Stomach (tissue), 4 donors: Measurements from ENCODE around the gene EEFSEC.

ENCODE experiments used
- CTCF ChIP-seq, 7 experiments: fragments of 450-650 bp in 4 of 7; fragments of 200-600 bp in 3 of 7; sonication (generic) in 3 of 7; IDR thresholded peaks; one replicate each; pipeline ENCODE4 v1.5.1; 2016 to 2019; ENCODE audit warnings: antibody characterized with exemption in 7 of 7, control low read depth in 2 of 7, mild to moderate bottlenecking in 1 of 7
- POLR2A ChIP-seq, 4 donors: fragments of 450-650 bp; IDR thresholded peaks; one replicate each; pipeline ENCODE4 v1.6.1; 2016; ENCODE audit warnings: antibody characterized with exemption in 4 of 4, control low read depth in 2 of 4, mild to moderate bottlenecking in 1 of 4, moderate library complexity in 1 of 4

GRCh38 chr3:128188956-128189355, 35.7 kb downstream of the EEFSEC start:
- TF ChIP-seq POLR2A (IDR thresholded peaks at IDR 0.05) (no peak), CTCF (IDR thresholded peaks at IDR 0.05) (no peak)
